ENCODE data around the gene PDK4.

DNA sequence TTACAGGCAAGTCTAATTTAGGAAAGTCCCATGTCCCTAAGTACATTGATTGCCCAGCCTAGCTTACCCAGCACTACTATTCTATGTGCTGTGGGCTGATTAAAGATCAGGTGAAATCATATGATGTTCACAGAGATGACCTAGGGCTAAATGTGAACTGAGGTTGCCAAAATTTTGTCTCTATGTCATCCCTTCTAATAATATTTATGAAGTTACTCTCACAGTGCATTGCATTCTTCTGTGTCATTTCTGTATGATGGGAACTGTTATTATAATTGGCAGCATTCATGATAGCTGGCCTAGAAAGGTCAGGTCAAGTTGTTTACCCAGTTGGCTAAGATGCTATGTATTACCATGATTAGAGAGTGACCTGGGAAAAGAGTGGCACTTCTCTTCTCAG, 2.8 kb upstream of the PDK4 start:
- TF ChIP-seq, protein P1, sequence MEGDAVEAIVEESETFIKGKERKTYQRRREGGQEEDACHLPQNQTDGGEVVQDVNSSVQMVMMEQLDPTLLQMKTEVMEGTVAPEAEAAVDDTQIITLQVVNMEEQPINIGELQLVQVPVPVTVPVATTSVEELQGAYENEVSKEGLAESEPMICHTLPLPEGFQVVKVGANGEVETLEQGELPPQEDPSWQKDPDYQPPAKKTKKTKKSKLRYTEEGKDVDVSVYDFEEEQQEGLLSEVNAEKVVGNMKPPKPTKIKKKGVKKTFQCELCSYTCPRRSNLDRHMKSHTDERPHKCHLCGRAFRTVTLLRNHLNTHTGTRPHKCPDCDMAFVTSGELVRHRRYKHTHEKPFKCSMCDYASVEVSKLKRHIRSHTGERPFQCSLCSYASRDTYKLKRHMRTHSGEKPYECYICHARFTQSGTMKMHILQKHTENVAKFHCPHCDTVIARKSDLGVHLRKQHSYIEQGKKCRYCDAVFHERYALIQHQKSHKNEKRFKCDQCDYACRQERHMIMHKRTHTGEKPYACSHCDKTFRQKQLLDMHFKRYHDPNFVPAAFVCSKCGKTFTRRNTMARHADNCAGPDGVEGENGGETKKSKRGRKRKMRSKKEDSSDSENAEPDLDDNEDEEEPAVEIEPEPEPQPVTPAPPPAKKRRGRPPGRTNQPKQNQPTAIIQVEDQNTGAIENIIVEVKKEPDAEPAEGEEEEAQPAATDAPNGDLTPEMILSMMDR (IDR thresholded peaks at IDR 0.05) = no peak
- TF ChIP-seq POLR2A (IDR thresholded peaks at IDR 0.05) (no peak), EP300 (IDR thresholded peaks at IDR 0.05) (no peak), POLR2AphosphoS5 (IDR thresholded peaks at IDR 0.05) (no peak)

Data from sigmoid colon (tissue), 4 donors.